Hematopoietic multipotent progenitor cell treated with erythropoietin and hydrocortisone succinate and interleukin-3 and kit ligand, for 15 days (in vitro differentiated cells): ENCODE results near the gene SLC4A8.
"Not testable (repeated sequence)": the region's sequence is repeated elsewhere in the genome, so short reads cannot be mapped to it uniquely, and the experiment has no call there.

ENCODE experiments used
- DNase-seq: peaks from one replicate; pipeline ENCODE4 v3.0.0-alpha.2; 2015; ENCODE audit warnings: low spot score

Gene SLC4A8

DNA sequence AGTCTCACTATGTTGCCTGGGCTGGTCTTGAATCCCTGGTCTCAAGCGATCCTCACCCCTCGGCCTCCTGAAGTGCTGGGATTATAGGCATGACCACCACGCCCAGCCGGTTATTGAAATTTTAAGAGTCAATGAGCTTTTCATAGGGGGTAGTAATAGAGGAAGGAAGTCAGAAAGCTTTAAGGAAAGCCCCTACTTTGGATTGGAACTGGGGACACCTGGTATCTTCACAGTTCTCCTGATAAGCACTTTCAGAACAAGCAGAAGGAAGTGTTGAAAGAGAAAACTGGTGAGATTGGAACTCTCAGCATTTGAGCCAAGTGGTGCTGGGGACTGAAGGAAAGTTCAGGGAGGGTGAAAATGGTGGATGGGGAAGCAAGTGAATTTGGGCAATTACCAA, 5.1 kb downstream of the SLC4A8 start:
- DNase-seq, result no peak

DNA sequence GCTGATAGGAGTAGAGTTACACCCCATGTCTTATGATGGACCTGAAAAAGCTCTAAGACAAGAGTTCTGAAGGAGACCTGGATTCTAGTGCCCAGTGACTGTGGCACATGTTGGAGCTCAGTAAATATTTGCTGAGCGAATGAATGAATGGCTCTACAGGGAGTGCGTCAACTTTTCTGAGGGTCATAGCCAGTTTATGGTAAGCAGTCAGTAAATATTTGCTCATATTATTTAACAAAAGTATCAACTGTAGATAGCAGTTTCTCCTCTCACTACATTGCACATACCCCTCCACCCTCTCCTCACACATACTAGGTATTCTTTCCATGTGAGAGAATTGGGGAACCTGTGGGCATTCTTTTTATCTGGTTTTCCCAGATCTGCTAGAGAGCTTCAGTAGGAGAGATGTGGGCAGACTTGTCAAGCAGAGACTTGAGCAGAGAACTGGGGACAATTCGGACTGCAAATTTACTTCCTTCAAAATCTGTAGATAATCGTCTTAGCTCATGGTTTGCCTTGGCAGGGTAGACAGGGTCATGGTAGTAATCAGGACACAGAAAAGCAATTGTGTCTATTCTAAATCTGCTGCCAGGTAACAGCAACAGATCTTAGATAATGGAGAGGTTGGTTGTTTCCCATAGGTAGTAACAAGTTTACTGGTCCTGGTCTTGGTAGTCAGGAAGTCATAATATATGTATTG, 5.7 kb downstream of the SLC4A8 start:
- DNase-seq, result no peak

DNA sequence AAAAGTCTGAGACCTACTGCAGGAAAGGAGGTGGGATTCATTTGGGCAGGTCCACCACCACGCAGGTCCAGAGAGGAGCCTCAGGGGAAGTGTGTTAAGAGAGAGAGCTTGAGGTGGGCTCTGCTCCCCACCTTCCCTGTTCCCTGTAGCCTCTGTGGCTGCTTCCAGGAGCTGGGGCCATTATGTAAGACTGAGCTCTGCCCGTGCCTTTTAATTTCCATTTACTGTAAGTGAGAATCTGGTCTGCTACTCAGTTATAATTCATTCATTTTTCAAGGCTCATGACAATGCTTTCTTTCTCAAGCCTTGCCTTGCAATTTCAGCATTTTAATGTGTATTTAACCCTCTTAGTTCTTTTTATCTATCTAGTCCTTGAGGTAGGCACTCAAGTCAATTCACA, 8.3 kb downstream of the SLC4A8 start:
- DNase-seq, result no peak

DNA sequence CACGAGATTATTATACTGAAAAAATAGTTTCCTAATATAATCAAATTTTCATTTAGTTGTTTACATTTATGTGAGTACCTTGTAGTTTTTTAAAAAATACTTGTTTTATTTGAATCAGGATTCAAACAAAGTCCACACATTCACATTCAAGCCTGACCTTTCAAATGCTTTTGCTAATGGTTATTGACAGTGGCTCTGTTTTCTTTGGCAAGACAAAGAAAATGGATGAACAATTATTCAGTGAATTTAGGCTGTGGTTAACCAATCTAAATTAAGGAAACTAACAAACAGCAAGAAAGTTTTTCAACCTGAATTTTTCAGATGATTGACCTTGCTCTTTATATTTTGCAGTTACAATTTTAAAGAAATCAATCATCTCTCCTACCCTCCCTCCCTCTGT, 9.7 kb downstream of the SLC4A8 start:
- no peak for DNase-seq

DNA sequence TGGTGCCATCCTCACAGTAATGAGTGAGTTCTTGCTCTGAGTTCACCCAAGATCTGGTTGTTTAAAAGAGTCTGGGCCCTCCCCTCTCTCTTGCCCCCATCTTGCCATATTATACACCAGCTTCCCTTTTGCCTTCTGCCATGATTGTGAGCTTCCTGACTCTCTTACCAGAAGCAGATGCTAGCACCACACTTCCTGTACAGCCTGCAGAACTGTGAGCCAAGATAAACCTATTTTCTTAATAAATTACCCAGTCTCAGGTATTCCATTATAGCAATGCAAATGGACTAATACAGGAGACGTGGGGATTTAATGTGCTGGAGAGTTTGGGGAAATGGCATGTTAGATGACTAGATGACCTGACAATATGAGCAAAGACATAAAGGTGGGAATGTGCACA, 12.8 kb downstream of the SLC4A8 start:
- no peak for DNase-seq

DNA sequence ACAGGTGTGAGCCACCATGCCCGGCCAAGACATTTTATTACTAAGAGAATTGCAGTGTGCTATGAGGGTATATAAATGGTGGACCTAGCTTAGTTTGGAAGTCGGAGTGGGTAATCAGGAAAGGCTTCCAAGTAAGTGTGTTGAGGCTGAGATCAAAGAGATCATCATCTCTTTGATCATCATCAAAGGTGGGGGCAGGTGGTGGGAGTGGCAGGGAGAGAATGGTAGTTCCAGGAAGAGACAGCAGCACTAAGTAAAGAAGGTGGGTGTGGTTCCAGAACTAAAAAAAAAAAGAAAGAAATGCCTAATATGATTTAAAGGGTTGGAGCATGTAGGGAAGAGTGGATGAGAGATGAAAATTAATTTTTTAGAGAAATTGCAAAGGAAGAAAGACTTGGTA, 14.7 kb downstream of the SLC4A8 start:
- no peak for DNase-seq

DNA sequence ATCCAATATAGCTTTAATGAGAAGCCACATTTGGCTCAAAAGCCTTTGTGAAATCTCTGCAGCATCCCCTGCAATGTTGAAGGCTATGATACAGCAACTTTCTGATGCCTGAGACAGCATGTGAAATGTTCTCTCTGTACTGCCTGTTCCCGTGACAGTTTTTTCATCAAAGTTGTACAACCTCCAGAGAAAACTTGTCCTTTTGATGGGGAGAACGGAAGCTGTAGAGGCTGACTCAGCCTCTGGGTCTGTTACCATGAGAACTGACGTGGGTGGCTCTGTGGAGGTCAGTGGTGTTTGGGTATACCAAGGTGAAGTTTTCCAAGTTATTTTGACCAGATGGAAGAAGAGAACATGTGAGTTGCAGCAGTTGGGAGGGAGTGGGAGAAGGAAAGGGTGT, 17.0 kb downstream of the SLC4A8 start:
- DNase-seq, result no peak

DNA sequence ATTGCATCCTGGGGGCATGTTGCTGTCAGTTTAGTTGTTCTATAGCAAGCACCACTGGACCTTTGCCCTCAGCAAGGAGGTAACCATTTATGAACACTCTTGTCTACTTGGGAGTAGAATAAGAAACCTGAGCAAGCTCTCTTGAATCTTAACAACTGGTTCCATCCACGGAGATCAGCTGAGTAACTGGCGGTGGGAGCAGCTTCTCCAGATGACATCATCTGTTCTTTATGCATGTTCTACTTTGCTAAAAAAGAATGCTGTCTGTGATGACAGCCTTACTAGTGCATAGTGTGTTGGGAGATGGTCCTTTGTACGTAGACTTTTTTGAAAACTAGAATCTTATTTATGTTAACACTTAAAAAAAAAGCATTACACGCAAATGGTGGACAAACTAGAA, 17.7 kb downstream of the SLC4A8 start:
- no peak for DNase-seq

DNA sequence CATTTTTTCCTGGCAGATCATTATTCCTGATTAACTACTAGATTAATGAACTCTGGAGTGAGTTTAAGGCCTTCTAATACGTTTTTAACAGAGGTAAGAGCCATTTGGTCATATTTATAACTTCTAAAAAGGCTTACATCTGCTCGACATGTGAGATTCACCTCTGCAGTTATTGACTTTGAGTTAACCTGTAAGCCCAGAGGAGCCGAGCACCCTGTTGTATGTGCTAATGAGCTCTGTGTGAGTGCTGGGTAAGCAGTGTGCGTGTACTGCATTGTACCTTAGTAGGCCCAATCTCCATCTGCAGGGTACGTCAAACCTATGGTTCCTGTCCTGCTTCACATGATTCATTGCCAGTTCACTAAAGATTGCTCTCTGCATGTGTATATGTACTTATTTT, 18.9 kb downstream of the SLC4A8 start:
- no peak for DNase-seq

DNA sequence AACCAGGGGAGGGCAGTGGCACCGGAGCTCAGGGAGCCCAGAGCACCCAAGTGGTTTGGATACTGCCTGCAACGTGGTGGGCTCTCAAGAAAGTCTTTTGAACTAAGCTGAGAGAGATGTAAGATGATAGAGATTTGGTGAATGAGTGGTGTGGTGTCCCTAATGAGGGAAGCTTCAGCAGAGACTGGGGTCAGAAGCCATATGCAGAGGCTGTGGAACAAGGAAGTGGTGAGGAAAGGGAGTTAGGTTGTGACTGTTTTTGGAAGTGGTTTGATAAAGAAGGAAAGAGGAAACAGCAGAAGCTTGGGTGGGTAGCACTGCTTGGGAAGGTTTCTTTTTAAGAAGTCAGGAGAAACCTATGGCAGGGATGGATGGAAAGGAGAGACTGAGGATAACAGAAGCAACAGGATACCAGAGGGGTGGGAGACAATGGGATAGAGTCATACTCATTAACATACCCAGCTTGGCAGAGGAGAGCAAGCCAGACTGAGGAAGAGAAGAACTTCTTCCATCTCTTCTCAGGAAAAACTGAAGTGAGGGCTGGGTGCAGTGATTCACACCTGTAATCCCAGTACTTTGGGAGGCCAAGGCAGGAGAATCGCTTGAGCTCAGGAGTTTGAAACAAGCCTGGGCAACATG, 24.1 kb downstream of the SLC4A8 start:
- DNase-seq, result no peak

DNA sequence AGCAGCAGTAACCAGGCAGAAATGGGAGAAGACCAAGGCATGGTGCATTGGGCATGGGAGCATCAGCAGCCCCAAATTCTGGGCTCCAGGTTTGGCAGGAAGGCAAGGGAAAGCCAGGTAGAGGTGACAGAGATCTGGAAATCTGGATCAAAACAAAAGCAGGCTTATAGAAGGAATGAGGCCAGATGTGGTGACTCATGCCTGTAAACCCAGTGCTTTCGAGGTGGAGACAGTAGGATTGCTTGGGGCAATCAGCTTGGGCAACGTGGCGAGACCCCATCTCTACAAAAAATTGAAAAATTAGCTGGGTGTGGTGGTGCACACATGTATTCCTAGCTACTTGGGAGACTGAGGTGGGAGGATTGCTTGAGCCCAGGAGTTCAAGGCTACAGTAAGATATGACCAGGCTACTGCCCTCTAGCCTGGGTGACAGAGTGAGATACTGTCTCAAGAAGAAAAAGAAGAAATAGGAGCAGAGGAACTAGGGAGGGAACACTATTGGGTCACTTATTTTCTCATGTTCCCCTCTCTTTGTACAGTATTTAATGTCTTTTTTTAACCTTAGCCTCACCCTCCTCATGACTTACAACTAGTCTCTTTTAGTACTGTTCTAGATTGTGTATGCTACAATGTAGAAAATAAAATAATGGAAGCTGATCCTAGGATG, 25.1 kb downstream of the SLC4A8 start:
- DNase-seq, result no peak

DNA sequence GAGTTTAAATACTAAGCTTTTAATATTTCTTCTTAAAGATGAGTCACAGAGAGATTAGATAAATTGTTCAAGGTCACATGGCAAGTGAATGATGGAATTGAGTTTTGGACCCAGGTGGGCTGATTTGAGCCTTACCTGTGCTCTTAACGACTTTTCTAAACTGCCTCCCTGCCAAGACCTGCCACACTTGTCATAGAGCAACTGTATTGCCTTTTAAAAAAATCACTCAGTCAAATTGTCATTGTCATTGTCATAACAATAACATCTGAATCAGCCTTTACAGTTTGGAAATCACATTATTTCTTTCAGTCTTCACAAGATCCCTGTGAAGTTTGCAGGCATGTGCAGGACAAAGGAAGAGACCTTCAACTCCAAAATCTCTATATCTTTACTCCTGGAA, 25.7 kb downstream of the SLC4A8 start:
- no peak for DNase-seq

DNA sequence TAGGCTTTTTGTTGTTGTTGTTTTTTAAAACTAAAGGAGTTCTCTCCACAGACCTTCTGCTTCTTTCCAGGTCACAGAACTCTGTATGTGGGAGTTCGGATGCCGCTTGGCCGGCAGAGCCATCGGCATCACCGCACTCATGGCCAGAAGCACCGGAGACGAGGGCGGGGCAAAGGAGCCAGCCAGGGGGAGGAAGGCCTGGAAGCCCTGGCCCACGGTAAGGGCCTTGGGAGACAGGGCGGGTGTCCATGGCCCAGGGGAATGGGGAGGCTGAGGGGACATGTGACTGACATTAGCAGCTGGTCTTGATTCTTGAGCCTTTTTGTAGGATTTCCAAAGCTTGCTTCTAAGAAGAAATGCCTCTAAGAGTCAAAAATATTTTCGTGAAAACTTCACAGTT, 26.2 kb downstream of the SLC4A8 start:
- DNase-seq, result no peak

DNA sequence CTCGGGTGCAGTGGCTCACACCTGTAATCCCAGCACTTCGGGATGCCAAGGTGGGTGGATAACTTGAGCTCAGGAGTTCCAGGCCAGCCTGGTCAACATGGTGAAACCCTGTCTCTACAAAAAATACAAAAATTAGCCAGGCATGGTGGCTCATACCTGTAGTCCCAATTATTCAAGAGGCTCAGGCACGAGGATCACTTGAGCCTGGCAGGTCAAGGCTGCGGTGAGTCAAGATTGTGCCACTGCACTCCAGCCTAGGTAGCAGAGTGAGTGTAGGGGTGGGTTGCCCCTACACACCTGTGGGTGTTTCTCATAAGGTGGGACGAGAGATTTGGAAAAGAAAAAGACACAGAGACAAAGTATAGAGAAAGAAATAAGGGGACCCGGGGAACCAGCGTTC, 29.4 kb downstream of the SLC4A8 start:
- not testable (repeated sequence) for DNase-seq

DNA sequence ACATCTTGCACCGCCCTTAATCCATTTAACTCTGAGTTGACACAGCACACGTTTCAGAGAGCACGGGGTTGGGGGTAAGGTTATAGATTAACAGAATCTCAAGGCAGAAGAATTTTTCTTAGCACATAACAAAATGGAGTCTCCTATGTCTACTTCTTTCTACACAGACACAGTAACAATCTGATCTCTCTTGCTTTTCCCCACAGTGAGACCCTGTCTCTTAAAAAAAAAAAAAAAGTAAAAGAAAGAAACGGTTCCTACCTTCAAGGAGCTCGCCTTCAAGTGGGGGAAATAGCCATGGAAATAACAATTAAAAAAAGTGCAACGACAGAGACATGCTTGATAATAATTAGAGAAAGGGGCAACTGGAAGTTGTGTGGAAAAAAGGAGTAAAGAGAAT, 30.4 kb downstream of the SLC4A8 start:
- DNase-seq, result not testable (repeated sequence)

DNA sequence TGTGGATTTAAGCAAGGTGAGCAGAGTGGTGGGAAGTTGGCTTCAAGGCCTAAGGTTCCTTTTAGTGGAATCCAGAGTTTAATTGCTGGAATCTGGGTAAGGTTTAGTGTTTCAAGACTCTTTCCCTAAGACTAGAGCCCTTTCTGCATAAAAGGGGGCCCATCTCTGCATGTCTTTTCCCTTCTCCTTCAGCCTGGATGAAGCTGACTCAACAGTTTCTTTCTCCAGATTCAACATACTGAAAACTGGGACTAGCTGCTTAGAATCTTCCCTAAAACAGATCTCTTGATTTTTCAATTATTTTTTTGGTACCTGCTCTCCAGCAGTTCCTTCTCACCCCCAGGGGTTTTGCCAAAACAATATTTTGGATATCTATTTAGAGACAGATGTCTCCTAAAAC, 34.0 kb downstream of the SLC4A8 start:
- DNase-seq, result no peak

DNA sequence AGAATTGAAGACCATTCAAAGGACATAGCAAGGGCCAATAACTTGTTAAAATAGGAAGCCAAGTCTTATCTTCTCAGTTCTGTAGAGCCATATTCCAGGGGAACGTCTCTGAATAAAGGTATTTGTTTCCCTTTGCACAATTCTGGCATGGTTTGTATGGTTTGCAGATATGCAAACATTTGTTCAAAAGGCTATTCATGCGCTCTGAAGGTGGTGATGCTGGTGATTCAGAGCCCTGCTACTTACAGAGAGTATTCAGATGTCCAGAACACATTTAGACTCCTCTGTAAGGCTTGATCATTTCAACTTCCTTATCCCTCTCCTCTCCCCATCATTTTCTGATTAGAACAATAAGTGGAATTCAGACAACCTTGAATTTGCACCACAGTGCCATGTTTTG, 35.9 kb downstream of the SLC4A8 start:
- DNase-seq, result no peak

DNA sequence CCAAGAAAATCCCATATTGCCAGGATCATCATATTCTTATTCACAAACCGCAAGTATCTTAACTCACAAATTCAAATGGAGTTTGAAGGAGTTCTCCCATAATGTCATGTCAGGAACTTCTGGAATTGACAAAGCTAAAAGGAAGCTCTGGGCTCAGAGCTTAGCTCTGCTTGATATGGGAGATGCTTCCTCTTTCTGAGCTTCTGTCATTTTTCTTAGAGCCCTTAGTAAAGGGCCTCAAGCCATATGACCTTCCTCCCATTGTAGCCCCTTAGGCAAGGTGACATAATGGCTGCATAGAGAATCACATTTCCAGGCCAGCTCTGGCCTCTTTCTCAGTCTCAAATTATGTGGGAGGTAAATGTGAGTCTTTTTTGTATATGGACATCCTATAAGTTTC, 40.9 kb downstream of the SLC4A8 start:
- no peak for DNase-seq

DNA sequence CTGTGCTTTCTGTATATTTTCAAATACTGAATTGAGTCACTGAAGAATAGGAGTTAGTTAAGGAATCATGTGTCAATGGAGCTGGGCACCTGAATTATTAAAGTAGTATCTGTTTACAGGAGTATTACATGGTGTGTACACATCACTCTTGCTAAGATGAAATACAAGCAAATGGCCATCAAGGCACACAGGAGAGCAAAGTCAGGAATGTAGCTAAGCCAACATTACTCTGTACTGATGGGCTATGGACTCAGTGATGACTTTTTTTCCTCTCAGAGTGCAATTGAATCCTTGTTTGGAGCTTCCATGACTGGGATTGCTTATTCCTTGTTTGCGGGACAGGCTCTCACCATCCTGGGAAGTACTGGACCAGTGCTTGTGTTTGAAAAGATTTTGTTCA, 45.5 kb downstream of the SLC4A8 start:
- no peak for DNase-seq

DNA sequence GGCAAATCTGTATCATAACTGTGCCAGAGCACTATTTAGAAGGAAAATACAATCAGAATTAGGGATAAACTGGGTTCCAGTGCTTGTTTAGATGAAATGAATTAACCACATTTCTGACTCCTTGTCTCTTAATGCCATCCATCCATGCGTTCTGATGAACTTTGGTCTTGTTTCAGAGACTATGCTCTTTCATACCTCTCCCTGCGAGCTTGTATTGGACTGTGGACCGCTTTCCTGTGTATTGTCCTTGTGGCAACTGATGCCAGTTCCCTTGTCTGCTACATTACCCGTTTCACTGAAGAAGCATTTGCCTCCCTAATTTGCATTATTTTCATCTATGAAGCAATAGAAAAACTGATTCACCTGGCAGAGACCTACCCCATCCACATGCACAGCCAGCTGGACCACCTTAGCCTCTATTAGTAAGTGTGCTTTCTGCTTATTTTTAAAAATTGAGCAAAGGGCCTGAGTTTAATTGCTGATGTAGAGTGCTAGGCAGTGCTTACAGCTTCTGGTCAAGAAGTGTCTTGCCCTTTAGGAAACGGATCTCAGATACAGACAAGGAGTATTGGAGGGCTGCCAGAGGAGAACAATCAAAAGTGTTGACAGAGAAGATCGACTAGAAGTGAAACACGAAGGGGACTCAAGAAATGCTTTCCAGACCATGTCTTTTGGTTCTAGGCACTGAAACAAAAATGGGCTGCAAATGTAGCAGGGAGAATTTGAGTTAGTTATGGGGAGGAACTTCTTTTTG, 46.7 kb downstream of the SLC4A8 start:
- DNase-seq, result no peak

DNA sequence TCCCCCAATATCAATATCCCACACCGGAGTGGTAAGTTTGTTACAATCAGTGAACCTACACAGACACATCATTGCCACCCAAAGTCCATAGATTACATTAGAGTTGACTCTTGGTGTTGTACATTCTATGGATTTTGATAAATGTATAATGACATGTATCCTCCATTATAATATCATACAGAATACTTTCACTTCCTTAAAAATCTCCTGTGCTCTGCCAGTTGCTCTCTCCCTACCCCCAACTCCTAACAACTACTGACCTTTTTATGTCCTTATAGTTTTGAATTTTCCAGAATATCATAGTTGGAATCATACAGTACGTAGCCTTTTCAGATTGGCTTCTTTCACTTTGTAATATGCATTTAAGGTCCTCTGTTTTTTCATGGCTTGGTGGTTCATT, 48.4 kb downstream of the SLC4A8 start:
- DNase-seq, result no peak

DNA sequence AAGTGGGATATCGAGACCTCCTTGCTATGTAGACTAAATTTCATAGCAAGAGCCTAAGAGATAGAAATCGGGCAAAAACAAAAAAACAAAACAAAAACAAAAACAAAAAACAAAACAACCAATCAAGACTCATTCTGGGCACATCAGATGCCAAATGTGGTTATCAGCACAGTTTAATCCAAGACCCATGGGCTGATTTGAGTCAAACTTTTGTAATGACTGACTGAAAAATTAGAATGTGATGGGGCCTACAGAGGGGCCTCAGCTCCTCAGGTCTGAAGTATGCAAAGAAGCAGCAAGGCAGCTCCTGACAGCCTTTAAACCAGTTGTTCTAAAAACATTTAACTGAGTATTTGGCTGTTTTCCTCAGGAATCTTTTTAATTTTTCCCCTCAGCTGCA, 49.3 kb downstream of the SLC4A8 start:
- no peak for DNase-seq

DNA sequence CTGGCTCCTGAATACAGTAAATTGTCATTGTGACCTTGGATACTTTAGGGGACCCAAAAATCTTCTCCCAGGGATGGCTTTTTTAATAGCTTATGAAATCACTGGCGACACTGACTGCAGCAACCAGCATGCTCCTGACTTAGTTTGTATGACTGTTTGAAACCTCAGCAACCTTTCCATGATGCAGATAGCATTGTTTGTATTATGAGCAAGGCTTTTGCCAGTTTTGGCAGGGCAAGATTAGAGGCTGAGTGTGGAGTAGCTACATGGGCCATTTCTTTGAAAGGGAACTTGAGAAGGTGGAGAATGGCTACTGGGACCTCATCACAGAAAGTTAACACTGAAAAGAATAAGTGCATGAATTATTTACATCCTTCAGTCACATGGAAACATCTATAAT, 50.9 kb downstream of the SLC4A8 start:
- DNase-seq, result no peak
